ENCODE measurements around the gene TNIK.

Gene TNIK

DNA sequence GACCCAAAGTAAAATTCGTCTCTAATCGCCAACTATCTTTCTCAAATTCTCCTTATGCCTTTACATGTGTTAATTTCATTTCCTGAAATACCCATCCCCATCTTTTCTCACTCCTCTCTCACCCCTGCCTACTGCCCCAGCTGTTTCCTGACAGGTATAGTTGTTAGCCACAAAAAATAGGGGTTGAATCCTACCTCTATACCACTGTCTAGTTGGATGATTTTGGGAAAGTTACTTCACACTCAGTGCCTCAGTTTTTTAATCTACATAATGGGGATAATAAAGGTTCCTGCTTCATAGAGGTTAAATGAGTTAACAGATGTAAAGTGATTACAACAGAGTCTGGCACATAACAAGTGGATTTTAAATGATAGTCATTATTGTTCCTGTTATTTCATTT lies 189.7 kb downstream of the TNIK start:
- DNase-seq (ENCODE audit: low spot score): no peak
- TF ChIP-seq, protein P1, sequence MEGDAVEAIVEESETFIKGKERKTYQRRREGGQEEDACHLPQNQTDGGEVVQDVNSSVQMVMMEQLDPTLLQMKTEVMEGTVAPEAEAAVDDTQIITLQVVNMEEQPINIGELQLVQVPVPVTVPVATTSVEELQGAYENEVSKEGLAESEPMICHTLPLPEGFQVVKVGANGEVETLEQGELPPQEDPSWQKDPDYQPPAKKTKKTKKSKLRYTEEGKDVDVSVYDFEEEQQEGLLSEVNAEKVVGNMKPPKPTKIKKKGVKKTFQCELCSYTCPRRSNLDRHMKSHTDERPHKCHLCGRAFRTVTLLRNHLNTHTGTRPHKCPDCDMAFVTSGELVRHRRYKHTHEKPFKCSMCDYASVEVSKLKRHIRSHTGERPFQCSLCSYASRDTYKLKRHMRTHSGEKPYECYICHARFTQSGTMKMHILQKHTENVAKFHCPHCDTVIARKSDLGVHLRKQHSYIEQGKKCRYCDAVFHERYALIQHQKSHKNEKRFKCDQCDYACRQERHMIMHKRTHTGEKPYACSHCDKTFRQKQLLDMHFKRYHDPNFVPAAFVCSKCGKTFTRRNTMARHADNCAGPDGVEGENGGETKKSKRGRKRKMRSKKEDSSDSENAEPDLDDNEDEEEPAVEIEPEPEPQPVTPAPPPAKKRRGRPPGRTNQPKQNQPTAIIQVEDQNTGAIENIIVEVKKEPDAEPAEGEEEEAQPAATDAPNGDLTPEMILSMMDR (IDR thresholded peaks at IDR 0.05; ENCODE audit: borderline replicate concordance, control extremely low read depth, extremely low read depth, insufficient read depth, missing control alignments): no peak
- in situ Hi-C loops (cut with MboI; ENCODE audit: low sequenced_read_pairs, unreplicated experiment): no loop called here

DNA sequence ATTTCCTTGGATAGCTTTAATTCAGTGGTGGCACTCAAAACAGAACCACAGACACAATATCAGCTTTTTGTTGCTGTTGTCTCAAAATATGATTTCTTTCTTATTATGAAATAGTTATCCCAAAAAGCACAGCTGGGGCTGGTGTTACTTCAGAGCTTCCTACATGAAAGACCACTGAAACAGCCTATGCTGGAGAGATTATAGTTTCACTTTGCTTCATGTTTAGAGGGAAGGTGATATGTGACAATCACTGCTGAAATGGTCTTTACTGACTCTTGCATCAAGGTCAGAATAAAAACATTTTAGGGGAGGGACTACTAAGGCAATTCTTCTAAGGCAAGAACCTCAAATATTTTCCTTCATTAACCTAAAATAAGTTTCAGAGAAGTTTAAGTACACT lies 190.7 kb downstream of the TNIK start:
- no peak for DNase-seq (ENCODE audit: low spot score)
- in situ Hi-C loops (cut with MboI; ENCODE audit: low sequenced_read_pairs, unreplicated experiment): no loop called here
- TF ChIP-seq, protein P1 (IDR thresholded peaks at IDR 0.05; ENCODE audit: borderline replicate concordance, control extremely low read depth, extremely low read depth, insufficient read depth, missing control alignments): no peak

GRCh38 chr3:171268677-171269076 lies 191.5 kb downstream of the TNIK start:
- TF ChIP-seq, protein P1 (IDR thresholded peaks at IDR 0.05; ENCODE audit: borderline replicate concordance, control extremely low read depth, extremely low read depth, insufficient read depth, missing control alignments): no peak
- no peak for DNase-seq (ENCODE audit: low spot score)
- in situ Hi-C loops (cut with MboI; ENCODE audit: low sequenced_read_pairs, unreplicated experiment): no loop called here

DNA sequence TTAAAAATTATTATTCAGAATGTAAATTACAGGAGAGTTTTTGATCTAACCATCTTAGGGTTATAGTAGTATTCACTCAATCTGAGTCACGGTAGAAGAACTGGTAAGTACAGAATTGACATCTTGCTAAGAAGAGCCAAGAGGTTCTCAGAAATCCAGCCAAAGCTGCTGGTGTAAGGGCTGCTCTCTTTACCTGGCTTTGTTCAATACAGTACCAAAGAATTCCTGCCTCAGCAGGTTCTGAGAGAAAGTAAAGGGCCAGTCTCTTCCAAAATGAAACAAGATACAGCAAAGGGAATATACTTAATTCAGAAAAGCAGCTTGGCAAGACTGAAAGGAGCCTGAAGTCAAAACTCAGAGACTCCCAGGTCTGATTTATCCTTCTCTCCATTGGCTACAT lies 193.1 kb downstream of the TNIK start:
- in situ Hi-C loops (cut with MboI; ENCODE audit: low sequenced_read_pairs, unreplicated experiment): no loop called here
- no peak for DNase-seq (ENCODE audit: low spot score)
- TF ChIP-seq, protein P1 (IDR thresholded peaks at IDR 0.05; ENCODE audit: borderline replicate concordance, control extremely low read depth, extremely low read depth, insufficient read depth, missing control alignments): no peak

DNA sequence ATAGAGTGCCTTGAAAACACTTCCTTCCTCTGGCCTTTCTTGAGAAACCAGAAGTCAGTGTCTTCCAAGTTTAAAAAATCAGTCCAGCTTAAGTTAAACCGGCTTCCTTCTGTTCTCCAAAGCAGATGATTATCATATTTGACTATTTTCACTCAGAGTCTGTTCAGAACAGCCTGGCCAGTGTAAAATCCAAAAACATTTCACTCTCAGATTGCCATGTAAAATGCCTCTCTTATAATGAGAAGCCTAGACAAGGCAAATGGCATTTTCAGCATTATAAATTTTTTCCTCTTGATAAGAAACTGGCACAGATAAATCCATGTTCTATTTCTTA lies 193.5 kb downstream of the TNIK start:
- in situ Hi-C loops (cut with MboI; ENCODE audit: low sequenced_read_pairs, unreplicated experiment): no loop called here
- no peak for DNase-seq (ENCODE audit: low spot score)
- TF ChIP-seq, protein P1 (IDR thresholded peaks at IDR 0.05; ENCODE audit: borderline replicate concordance, control extremely low read depth, extremely low read depth, insufficient read depth, missing control alignments): no peak

DNA sequence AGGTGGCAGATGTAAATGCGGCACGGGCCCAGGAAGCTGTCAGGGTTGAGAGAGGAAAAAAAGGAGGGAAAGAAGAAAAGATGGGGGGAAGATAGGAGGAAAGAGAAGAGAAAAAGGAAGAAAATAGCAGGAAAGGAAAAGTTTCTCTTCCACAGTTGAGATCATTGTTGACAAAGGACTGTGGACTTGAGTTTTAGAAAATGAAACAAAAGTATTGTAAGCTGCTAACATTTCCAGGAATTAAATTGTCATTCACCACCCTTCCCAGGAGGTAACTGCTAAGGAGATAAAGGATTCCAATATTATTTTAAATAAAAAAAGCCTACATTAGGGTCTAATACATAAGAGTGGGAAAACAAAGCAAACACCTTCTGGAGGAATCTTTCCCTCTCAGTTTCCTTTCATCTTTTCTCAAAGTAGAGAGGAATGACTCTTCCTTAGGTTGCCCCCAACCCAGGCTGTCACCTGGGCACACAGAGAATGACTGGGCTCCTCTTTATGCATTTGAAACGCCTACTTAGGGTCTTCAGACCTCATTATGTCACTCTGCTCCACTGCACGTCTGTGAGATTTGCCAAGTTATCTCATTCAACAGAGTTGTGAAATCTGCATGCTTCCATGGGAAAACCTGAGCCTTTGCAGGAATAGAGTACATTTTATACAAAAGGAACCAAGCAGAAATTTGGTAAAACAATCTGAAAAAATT lies 194.0 kb downstream of the TNIK start:
- DNase-seq (ENCODE audit: low spot score): no peak
- in situ Hi-C loops (cut with MboI; ENCODE audit: low sequenced_read_pairs, unreplicated experiment): no loop called here
- TF ChIP-seq, protein P1 (IDR thresholded peaks at IDR 0.05; ENCODE audit: borderline replicate concordance, control extremely low read depth, extremely low read depth, insufficient read depth, missing control alignments): no peak

Measured in GM13976 (cell line).